ENCODE measurements around the gene ZCCHC3. TPM values are rescaled to one million over a fixed set of nuclear protein-coding genes. Genes with fewer than 3 reads are reported as not detected.

Gene ZCCHC3
- total and polyA plus RNA-seq, 2 donors (not counting 3 experiments of a cell fraction or from before 2014, with no cell fraction given): 14.8 to 22.0 TPM

GRCh38 chr20:325889-326644 lies 28.7 kb downstream of the ZCCHC3 start:
- DNase-seq (ENCODE audit: low read depth, low spot score) (peak; percentile 69), FAIRE-seq (no peak)
- Histone ChIP-seq H3K9me1 (replicated peaks; ENCODE audit: control insufficient read depth, extremely low read depth, insufficient read depth, low read length) (no peaks in the 10 kb centered on the region), H3K4me3 (replicated peaks in 1 of 3; ENCODE audit: insufficient read depth in 1 of 3, low read depth in 1 of 3, low read length in 3 of 3) (peak overlapping the region; percentile 42 to 69 (median 54)), H3K27ac (ENCODE audit: insufficient read depth, low read depth, low read length) (peak overlapping the region; percentile 18), H4K20me1 (replicated peaks; ENCODE audit: control insufficient read depth, extremely low read depth, insufficient read depth, low read length) (no peaks in the 10 kb centered on the region), H3K79me2 (ENCODE audit: control insufficient read depth, insufficient read depth, low read length) (peaks cover 15% of the 10 kb centered on the region), H3K9me3 (replicated peaks; ENCODE audit: control insufficient read depth, insufficient read depth, low read length) (no peaks in the 10 kb centered on the region), H3K27me3 (ENCODE audit: control insufficient read depth in 2 of 2, insufficient read depth in 2 of 2, low read length in 2 of 2) (no peaks in the 10 kb centered on the region), H3K4me1 (ENCODE audit: control insufficient read depth, extremely low read depth, insufficient read depth, low read length) (peaks cover 25% of the 10 kb centered on the region), H2AFZ (ENCODE audit: low read depth, low read length) (peak overlapping the region; percentile 42), H3K36me3 (ENCODE audit: control insufficient read depth in 2 of 2, extremely low read depth in 1 of 2, insufficient read depth in 2 of 2, low read length in 2 of 2) (no peaks in the 10 kb centered on the region), H3K9ac (replicated peaks; ENCODE audit: extremely low read depth, insufficient read depth, low read length) (peak overlapping the region; percentile 63), H3K4me2 (ENCODE audit: insufficient read depth, low read length) (peak overlapping the region; percentile 33)
- dilution Hi-C loops (cut with MboI; ENCODE audit: extremely low pct_ligation_motif_present, low sequenced_read_pairs): no loop called here
- ChIA-PET CTCF (interaction anchor here (0.9 to 4.2 kb wide), 6 partner anchors 14 to 67 kb away, joined by 3 to 39 read pairs (median 5); partner anchors contain the start of gene ZCCHC3), POLR2A (interaction anchor here (1.0 to 2.1 kb wide), 2 partner anchors 16 to 27 kb away, joined by 4 to 9 read pairs; no protein-coding TSS in a partner anchor)
- no peak for TF ChIP-seq EZH2 (IDR thresholded peaks at IDR 0.05; ENCODE audit: borderline replicate concordance, low read depth, low read length, severe bottlenecking)
- no peak for TF ChIP-seq FOS (IDR thresholded peaks at IDR 0.05; ENCODE audit: borderline replicate concordance, insufficient read depth, low read length)
- no peak for TF ChIP-seq MYC (IDR thresholded peaks at IDR 0.05; ENCODE audit: low read depth, low read length)
- TF ChIP-seq POLR2AphosphoS5 (IDR thresholded peaks at IDR 0.05; ENCODE audit: insufficient read depth, low read depth, low read length): no peak
- TF ChIP-seq, protein P1, sequence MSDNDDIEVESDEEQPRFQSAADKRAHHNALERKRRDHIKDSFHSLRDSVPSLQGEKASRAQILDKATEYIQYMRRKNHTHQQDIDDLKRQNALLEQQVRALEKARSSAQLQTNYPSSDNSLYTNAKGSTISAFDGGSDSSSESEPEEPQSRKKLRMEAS (IDR thresholded peaks at IDR 0.05; ENCODE audit: insufficient read depth, insufficient read length): no peak
- TF ChIP-seq POLR2A (IDR thresholded peaks at IDR 0.05; ENCODE audit: low read depth, low read length): no peak
- no peak for TF ChIP-seq JUN (IDR thresholded peaks at IDR 0.05; ENCODE audit: borderline replicate concordance, insufficient read depth, insufficient read length, low read depth)
- TF ChIP-seq, protein P2, sequence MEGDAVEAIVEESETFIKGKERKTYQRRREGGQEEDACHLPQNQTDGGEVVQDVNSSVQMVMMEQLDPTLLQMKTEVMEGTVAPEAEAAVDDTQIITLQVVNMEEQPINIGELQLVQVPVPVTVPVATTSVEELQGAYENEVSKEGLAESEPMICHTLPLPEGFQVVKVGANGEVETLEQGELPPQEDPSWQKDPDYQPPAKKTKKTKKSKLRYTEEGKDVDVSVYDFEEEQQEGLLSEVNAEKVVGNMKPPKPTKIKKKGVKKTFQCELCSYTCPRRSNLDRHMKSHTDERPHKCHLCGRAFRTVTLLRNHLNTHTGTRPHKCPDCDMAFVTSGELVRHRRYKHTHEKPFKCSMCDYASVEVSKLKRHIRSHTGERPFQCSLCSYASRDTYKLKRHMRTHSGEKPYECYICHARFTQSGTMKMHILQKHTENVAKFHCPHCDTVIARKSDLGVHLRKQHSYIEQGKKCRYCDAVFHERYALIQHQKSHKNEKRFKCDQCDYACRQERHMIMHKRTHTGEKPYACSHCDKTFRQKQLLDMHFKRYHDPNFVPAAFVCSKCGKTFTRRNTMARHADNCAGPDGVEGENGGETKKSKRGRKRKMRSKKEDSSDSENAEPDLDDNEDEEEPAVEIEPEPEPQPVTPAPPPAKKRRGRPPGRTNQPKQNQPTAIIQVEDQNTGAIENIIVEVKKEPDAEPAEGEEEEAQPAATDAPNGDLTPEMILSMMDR (IDR thresholded peaks at IDR 0.05; ENCODE audit: extremely low read depth in 1 of 2, insufficient read depth in 1 of 2, low read depth in 1 of 2, low read length in 2 of 2): no peak
- TF ChIP-seq GATA2 (IDR thresholded peaks at IDR 0.05; ENCODE audit: insufficient read depth, insufficient read length, low read depth, low read length): no peak
- BruUV-seq (replicated peaks): no TSS peak
- intact Hi-C loops (cut with micrococcal nuclease): loop anchor here (1.0 kb wide), 1 partner anchor 59 kb away; no protein-coding TSS in a partner anchor

Data from endothelial cell of umbilical vein (primary cell).